ENCODE measurements around the gene ZNF407. TPM values are rescaled to one million over a fixed set of nuclear protein-coding genes. Genes with fewer than 3 reads are reported as not detected.

The ZNF407 gene
- total and polyA plus RNA-seq, 2 of the 13 experiments (the other 11 are each of a cell fraction or from before 2014, with no cell fraction given) = 2.3 to 8.7 TPM

- TF ChIP-seq U2AF2 (IDR thresholded peaks at IDR 0.05; ENCODE audit: low read depth, low read length) (no peak), ZBED4 (CRISPR knock-in tag; IDR thresholded peaks at IDR 0.05; ENCODE audit: borderline replicate concordance) (no peak), PITX1 (CRISPR knock-in tag; IDR thresholded peaks at IDR 0.05) (0 out of 2 replicates have a peak, but pooled peaks have one; percentile 33), ONECUT2 (CRISPR knock-in tag; IDR thresholded peaks at IDR 0.05) (no peak), ZNF124 (CRISPR knock-in tag; IDR thresholded peaks at IDR 0.05) (no peak), KDM6A (CRISPR knock-in tag; IDR thresholded peaks at IDR 0.05; ENCODE audit: low read depth) (peak; percentile 52; the same call in 1 of the 2 replicates), TBL1XR1 (IDR thresholded peaks at IDR 0.05; ENCODE audit: borderline replicate concordance, low read length, partially characterized antibody) (no peak), NR3C1 (CRISPR knock-in tag; IDR thresholded peaks at IDR 0.05) (no peak), MTERF4 (CRISPR knock-in tag; IDR thresholded peaks at IDR 0.05) (no peak), EP300 (IDR thresholded peaks at IDR 0.05; ENCODE audit: low read depth in 2 of 2, low read length in 2 of 2) (peak in 1 of 2 experiments; percentile 54; a peak in 1 of 4 replicates), EP300 (CRISPR knock-in tag; IDR thresholded peaks at IDR 0.05; ENCODE audit: borderline replicate concordance) (no peak), ZBTB4 (CRISPR knock-in tag; IDR thresholded peaks at IDR 0.05; ENCODE audit: borderline replicate concordance) (no peak), KAT8 (CRISPR knock-in tag; IDR thresholded peaks at IDR 0.05) (no peak), CENPT (CRISPR knock-in tag; IDR thresholded peaks at IDR 0.05; ENCODE audit: low read depth) (no peak), GPN1 (CRISPR knock-in tag; IDR thresholded peaks at IDR 0.05; ENCODE audit: borderline replicate concordance) (no peak), NFAT5 (CRISPR knock-in tag; IDR thresholded peaks at IDR 0.05) (no peak), ZNF256 (CRISPR knock-in tag; conservative IDR thresholded peaks at IDR 0.05) (no peak), ZNF563 (CRISPR knock-in tag; IDR thresholded peaks at IDR 0.05) (no peak)
Observed at GRCh38 chr18:74733598-74733997, 135.9 kb downstream of the ZNF407 start (continued).
